A673 (cell line): Measurements from ENCODE around the gene MLIP.

Experiments used
- CTCF ChIP-seq: fragments of 300-800, 200-600 bp; sonication (generic); conservative IDR thresholded peaks from 2 replicates; pipeline ENCODE4 v1.5.1; 2017; ENCODE audit warnings: low read depth, mild to moderate bottlenecking, antibody characterized with exemption, low read length, moderate library complexity, mixed read lengths
- EZH2 ChIP-seq: fragments of 200-600 bp; sonication (generic); IDR thresholded peaks from 2 replicates; pipeline ENCODE4 v1.6.1; 2017; ENCODE audit warnings: borderline replicate concordance, low read depth, mild to moderate bottlenecking, mixed read lengths, antibody characterized with exemption, low read length; ENCODE audit not compliant: poor library complexity, severe bottlenecking

- TF ChIP-seq CTCF (no peak), EZH2 (no peak)
Observed at GRCh38 chr6:54245265-54245664, 134.0 kb downstream of the MLIP start.
